AML-193 (cell line): Measurements from ENCODE around the gene ZNF579.
"Not testable (repeated sequence)": the region's sequence is repeated elsewhere in the genome, so short reads cannot be mapped to it uniquely, and the experiment has no call there.

Experiments used
- DNase-seq, 2 experiments: peaks; one replicate each; lab custom pipeline; 2025; lab: John Stamatoyannopoulos, UW

The ZNF579 gene

DNA sequence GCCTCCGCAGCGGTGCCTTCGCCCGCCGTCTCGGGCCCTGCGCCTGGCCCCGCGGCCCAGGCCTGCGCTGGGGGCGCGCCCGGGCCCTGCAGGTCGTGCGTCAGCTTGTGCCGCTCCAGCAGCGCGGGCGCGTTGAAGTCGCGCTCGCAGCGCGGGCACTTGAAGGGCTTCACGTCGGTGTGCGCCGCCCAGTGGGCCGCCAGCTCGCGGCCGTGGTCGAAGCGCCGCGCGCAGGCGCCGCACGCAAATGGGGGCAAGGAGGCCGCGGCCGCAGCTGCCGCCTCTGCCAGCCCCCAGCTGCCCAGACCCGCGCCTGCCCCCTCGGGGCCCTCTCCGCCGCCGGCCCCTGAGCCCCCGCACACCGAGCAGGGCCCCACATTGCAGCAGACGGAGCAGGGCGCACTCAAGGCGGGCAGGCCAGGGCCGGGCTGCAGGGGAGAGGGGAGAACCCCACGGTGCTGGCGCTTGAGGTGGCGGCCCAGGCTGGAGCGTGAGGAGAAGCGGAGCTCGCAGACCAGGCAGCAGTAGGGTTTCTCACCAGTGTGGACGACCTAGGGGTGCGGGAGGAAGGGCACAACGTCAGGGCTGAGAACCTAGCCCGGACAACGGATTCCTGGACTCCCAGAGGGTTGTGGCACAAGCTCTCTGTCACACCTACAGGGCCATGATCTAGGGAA, 12.6 kb upstream of the ZNF579 start:
- no peak for DNase-seq

- no peak for DNase-seq
Observed at GRCh38 chr19:55592391-55593090, 11.9 kb upstream of the ZNF579 start.

DNA sequence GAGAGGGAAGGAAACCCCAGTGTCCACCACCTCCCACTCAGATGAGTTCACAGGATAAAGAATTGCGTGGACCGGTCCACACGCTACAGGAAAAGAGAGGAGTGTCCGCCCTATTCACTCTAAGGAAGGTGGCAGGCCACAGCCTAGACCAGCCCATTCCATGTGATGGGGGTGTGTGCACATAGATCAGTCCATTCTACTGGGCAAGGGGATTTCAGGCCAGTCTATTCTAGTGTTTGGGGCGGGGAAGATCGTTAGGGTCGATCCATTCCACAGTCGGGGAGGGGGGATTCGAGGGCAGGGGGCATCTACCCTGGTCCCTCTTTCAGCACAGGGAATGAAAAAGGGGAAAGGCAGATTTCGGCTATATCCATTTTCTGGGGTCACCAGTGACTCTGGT, 10.9 kb upstream of the ZNF579 start:
- DNase-seq, result no peak

DNA sequence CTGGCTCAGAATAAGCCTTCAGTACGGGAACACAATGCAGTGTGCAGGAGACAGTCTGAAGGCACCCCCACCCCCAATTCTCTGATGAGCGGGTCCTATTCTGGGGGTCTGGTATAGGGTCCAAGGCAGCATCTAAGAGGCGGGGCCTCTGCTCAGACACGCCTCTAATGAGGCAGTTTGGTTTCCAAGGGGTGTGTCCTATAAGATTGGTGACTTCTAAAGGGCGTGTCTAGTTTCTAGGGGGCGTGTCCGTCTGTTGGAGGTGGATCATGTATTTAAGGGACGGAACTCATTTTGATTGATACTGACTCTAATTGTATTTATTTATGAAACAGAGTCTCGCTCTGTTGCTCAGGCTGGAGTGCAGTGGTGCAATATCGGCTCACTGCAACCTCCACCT, 10.0 kb upstream of the ZNF579 start:
- no peak for DNase-seq

- no peak for DNase-seq
Observed at GRCh38 chr19:55590109-55590508, 9.5 kb upstream of the ZNF579 start.

- DNase-seq, result no peak
Observed at GRCh38 chr19:55588738-55589137, 8.1 kb upstream of the ZNF579 start.

DNA sequence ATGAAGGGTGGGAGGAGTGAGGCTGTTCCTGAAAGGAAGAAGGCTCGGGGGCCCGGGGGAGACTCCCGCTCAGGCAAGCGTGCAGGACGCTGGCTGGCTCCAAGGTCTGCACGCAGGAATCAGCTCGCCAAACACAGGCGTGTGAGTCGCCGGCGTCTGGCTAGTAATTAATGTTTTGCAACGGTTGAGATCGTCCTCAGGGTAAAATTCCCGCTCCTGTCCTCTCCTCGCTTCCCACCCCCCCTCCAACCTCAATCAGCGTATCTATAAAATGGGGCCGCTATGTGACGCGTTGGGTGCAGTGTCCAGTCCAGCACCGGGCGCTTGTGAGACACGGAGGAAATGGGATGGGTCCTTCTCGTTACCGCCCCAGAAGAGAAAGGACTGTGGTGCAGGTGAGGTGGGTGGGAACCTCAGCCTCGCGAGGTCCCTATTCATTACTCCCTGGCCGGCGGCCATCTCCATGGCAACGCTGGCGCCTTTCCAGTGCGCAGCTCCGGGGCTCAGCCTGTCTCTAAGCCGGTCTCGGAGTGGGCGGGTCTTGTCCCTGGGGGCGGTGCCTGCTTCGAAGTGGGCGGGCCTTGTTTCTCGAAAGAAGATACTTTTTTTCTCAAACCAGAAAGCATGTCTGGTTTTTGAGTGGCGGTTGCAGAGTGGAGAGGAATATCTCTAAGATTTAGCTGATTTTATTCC, 6.5 kb upstream of the ZNF579 start:
- no peak for DNase-seq

DNA sequence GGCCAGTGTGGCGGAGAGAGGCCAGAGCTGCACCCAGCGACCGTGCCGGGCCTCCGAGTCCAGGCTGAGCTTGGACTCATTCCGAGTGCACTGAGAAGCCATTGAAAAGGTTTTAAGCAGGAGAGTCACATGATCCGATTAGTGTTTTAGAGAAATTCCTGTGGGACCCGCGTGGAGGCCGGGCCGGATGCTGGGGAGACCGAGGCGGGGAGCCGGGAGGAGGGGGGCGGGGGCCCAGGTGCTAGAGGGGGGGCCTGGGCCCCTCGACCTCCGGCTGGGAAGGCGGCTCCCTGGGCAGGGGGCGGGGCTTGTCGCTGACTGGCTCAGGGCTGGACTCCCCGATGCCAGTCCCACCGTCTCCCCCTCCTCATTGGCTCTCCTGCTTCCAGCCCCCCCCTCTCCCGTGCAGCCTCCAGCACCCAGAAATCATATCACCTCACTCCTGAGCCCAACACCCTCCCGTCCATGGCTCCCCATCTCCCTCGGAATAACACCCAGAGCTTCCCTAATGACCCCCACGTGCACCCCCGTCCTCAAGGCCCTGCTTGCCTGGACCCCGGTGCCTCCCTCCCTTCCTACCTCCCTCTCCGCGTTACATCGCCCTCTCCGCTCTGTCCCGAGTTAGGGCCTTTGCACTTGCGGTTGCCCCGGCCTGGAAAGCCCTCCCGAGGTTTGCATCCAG, 5.2 kb upstream of the ZNF579 start:
- no peak for DNase-seq

DNA sequence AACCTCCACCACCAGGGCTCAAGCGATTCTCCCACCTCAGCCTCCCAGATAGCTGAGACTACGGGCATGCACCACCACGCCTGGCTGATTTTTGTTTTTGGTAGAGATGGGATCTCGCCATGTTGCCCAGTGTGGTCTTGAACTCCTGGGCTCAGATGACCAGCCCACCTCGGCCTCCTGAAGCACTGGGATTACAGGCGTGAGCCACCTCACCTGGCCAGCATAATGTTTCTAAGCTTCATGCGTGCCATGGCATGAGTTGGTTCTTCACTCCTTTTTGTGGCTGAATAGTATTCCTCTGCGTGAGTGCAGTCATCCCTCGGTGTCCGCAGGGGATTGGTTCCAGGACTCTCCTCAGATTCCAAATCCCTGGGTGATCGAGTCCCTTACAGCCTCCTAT, 4.2 kb upstream of the ZNF579 start:
- no peak for DNase-seq

DNA sequence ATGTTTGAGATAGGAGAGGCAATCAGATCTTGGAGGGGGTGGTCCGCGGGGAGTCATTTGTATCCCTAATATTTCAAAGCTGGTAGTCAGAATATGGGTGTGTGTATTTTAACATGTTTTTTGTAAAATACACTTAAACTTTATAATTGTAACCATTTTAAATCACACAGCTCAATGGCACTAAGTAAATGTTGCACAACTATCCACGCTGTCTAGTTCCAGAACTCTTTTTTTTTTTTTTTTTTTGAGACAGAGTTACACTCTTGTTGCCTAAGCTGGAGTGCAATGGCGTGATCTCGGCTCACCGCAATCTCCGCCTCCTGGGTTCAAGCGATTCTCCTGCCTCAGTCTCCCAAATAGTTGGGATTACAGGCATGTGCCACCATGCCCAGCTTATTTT, 3.2 kb upstream of the ZNF579 start:
- not testable (repeated sequence) for DNase-seq

- DNase-seq, result not testable (repeated sequence)
Observed at GRCh38 chr19:55582284-55582683, 1.6 kb upstream of the ZNF579 start.

- no peak for DNase-seq
Observed at GRCh38 chr19:55581823-55582223, 1.2 kb upstream of the ZNF579 start.

DNA sequence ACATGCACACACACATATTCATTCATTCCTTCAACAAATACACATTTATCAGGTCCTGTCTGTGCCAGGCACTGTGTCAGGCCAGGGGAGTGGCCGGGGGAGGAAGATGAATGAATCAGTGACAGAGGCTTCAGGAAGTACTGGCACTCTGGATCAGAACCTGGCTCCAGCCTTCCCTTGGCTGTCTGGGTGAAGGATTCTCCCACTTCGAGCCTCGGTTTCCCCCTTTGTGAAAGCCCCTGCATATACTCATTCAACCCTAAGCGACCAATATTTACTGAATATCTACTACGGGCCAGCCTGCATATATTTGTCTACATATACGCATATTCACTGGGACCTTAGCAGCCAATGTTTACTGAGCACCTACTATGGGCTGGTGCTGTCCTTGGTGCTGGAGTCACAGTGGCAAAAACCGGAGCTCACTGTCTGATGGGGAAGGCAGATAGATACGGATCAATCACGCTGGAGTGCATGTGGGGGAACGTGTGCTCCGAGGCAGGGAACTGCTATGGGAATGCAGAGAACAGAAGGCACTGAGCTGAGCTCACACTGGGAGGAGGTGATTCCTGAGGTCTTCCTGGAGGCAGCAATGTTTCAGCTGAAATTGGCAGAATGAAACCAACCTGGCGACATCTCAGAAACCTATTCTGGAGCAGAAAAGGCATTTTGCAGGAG, 636 bp upstream of the ZNF579 start:
- no peak for DNase-seq

DNA sequence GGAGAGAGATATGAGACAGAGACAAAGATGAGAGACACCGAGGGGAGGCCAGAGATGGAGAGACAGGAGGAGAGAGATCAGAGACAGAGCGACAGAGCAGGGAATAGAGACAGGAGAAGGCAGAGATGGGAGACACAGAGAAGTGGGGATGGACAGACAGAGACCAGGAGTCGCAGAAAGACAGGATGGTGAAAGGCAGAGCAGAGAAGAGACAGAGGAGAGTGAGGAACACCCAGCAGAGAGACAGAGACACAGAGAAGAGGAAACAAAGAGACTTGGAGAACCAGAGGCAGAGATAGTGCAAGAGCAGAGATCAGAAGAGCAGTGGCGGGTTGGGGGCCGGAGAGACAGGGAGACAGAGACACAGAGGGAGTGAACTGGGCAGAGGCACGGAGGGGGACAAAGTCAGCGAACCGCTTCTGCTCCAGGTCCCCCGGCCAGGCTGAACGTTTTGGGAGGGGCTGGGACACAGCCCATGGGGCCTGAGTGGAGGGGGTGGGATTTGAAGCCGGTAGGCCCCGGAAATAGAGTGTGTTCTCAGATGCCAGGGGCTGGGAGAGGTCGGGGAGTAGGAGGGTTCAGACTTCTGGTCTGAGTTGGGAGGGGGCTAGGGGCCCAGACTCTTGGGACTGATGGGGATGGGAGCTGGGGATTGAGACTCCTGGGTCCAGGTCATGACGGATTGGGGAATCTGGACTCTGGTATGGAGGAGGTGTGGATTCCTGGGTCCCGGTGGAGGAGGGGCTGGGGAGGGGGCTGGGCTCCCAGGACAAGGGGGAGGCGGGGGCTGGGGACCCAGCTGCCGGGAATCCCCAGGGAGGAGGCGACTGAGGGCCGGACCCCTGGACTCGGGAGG, 654 bp downstream of the ZNF579 start:
- no peak for DNase-seq

DNA sequence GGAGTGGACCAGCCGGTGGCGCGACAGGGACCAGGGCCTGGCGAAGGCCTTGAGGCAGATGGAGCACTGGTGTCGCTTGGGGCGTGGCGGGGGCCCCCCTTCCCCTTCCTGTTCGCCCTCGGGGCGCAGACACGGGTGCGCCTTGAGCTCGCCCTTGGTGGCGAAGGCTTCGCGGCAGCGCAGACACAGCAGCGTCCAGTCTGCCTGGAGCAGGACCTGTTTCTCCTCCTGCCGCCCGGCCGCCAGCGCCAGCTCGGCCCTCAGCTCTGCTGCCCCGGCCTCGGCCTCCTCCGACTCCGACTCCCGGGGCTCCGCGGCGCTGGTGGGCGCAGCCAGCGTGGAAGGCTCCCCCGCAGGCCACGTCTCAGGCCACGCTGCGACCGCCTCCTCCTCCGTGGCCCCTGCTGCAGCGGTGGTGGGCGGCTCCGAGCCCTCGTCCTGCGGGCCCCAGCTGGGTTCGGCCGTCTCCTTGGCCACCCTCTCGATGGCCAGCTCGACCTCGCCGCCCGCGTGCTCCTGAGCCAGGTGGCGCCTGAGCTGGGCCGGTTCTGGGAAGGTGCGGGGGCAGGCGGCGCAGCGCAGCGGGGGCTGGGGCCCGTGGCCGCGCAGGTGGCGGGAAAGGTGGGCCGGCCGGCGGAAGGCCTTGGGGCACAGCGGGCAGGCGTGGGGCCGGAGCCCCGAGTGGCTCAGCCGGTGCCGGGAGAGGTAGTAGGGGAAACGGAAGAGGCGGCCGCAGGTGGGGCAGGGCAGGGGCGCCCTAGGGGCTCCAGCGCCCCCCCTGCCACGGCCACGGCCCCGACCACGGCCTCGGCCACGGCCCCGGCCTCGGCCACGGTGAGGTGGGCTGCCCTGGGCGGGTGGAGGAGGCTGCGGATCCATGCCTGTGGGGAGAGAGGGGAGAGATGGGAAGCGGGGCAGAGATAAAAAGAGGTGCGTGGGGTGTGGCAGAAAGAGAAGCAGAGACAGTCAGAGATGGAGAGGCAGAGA, 1.6 kb downstream of the ZNF579 start:
- no peak for DNase-seq

DNA sequence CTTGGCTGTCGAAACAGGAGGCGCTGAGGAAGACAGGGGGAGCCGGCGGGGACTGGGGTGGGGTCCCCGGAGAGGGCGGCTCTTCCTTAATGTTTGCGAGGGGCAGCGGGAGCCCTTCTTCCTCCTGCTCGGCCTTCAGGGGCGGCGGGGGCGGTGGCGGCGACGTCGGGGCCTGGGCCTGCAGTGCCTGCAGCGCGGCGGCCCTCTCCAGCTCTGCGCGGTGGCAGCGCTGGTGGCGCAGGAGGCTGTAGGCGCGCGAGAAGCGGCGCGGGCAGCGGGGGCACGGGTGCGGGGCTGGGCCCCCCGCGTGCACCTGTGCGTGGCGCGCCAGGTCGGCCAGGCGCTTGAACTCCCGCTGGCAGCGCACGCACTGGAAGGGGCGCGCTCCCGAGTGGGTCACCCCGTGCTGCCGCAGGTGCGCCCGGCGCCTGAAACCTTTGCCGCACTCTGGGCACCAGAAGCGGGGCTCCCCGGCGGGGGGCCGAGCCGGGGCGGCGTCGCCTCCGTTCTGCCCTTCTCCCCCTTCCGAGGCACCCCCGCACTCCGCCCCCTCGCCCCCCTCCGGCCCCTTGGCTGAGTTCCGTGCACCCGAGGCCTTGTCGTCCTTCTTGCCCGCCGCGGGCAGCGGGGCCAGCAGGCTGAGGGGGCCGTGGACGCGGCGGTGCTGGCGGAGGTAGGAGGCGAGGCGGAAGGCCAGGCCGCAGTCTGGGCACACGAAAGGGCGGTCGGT, 2.5 kb downstream of the ZNF579 start:
- no peak for DNase-seq

DNA sequence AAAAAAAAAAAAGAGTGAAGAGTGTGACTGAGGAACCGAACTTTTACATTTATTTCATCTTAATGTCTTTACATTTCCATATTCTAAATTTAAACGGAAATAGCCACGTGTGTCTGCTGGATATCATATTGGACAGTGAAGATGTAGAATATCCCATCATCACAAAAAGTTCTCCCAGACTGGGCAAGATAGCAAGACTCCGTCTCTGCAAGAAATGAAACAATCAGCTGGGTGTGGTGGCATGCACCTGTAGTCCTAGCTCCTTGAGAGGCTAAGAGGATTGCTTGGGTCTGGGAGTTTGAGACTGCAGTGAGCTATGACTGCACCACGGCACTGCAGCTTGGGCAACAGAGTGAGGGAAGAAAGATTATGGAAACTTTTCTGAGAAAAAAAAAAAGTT, 3.9 kb downstream of the ZNF579 start:
- DNase-seq, result no peak

GRCh38 chr19:55573929-55574328, 6.7 kb downstream of the ZNF579 start:
- not testable (repeated sequence) for DNase-seq

- not testable (repeated sequence) for DNase-seq
Observed at GRCh38 chr19:55569477-55569876, 11.2 kb downstream of the ZNF579 start.
